Measurements from ENCODE around the gene POLR2E. TPM values are rescaled to one million over a fixed set of nuclear protein-coding genes. Genes with fewer than 3 reads are reported as not detected.

The POLR2E gene
- total RNA-seq, 4 donors from 2014 or later: 118 to 263 (median 228) TPM

DNA sequence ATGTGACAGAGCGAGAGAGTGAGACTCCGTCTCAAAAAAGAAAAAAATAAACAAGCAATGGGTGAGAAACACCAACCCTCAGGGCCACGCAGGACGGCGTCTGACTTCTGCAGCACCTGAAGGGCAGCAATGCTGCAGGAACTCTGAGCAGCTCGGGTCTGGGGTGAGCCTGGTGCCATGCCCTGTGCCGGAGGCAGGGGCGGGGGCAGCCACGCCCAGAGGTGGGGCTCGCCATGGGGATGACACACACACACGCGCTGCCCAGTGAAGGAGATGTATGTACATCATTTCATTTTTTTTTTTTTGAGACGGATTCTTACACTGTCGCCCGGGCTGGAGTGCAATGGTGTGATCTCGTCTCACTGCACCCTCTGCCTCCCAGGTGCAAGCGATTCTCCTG, 32.9 kb upstream of the POLR2E start:
- DNase-seq: no peak
- peaks cover 0 to 29% of the 10 kb centered on the region in 2 donors for H3K36me3 ChIP-seq
- intact Hi-C loops (cut with DNase I; ENCODE audit: low total_unique reads) (no loop called here), in situ Hi-C loops (cut with MboI; ENCODE audit: low sequenced_read_pairs in 4 of 4) (loop anchor here in 1 of 4 donors (10.0 kb wide), 1 partner anchor 57 kb away; no protein-coding TSS in a partner anchor)
- H3K27me3 ChIP-seq: no peaks in the 10 kb centered on the region
- H3K4me1 ChIP-seq: peaks cover 25 to 28% of the 10 kb centered on the region in 2 donors
- H3K9me3 ChIP-seq: no peaks in the 10 kb centered on the region
- no peak overlapping the region for H3K27ac ChIP-seq
- TF ChIP-seq CTCF (IDR thresholded peaks at IDR 0.05 in 4 of 5, conservative IDR thresholded peaks at IDR 0.05 in 1 of 5) (no peak), POLR2A (IDR thresholded peaks at IDR 0.05) (no peak)
- no peak overlapping the region for H3K4me3 ChIP-seq
- no peak for ATAC-seq

GRCh38 chr19:1126984-1127760, 32.0 kb upstream of the POLR2E start:
- Histone ChIP-seq H3K4me3 (no peak overlapping the region), H3K9me3 (no peaks in the 10 kb centered on the region), H3K36me3 (peaks cover 0 to 38% of the 10 kb centered on the region in 2 donors), H3K27me3 (no peaks in the 10 kb centered on the region), H3K4me1 (peaks cover 16 to 19% of the 10 kb centered on the region in 2 donors), H3K27ac (peak overlapping the region in 1 of 4 donors; percentile 79)
- in situ Hi-C loops (cut with MboI; ENCODE audit: low sequenced_read_pairs in 4 of 4) (loop anchor here in 1 of 4 donors (10.0 kb wide), 1 partner anchor 58 kb away; no protein-coding TSS in a partner anchor), intact Hi-C loops (cut with DNase I; ENCODE audit: low total_unique reads) (no loop called here)
- DNase-seq (no peak), ATAC-seq (no peak)
- TF ChIP-seq CTCF (IDR thresholded peaks at IDR 0.05 in 4 of 5, conservative IDR thresholded peaks at IDR 0.05 in 1 of 5) (no peak), POLR2A (IDR thresholded peaks at IDR 0.05) (no peak)

DNA sequence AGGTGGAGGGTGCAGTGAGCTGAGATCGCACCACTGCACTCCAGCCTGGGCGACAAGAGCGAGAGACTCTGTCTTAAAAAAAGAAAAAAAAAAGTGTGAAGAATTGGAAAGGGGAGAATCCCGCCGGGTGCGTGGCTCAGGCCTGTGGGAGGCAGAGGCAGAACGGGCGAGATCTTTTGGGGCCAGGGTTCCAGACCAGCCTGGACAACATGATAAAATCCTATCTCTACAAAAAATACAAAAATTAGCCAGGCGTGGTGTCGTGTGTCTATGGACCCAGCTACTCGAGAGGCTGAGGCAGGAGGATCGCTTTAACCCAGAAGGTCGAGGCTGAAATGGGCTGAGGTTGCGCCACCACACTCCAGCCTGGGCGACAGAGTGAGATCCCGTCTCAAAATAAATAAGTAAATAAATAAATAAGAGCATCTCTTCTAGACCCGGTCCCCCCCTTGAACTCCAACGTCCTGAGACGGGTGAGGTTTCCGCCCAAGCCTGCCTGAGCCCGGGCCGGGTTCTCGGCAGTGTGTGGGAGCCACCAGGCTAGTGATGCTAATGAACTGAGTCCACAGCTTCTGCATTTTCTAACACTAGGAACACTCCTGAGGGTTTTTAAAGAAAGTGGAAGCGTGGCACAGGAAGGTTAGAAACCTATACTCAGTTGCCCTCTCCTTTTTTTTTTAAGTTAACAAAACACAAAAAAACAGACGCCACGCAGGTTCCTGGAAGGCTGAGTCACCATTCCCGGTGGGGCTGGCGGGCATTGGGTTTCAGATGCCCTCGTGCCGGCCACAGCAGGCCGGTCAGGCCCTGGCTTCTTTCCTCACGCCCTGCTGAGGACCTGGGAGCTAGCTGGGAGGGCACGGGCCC, 30.7 kb upstream of the POLR2E start:
- in situ Hi-C loops (cut with MboI; ENCODE audit: low sequenced_read_pairs in 4 of 4): loop anchor here in 1 of 4 donors (10.0 kb wide), 1 partner anchor 59 kb away; no protein-coding TSS in a partner anchor

DNA sequence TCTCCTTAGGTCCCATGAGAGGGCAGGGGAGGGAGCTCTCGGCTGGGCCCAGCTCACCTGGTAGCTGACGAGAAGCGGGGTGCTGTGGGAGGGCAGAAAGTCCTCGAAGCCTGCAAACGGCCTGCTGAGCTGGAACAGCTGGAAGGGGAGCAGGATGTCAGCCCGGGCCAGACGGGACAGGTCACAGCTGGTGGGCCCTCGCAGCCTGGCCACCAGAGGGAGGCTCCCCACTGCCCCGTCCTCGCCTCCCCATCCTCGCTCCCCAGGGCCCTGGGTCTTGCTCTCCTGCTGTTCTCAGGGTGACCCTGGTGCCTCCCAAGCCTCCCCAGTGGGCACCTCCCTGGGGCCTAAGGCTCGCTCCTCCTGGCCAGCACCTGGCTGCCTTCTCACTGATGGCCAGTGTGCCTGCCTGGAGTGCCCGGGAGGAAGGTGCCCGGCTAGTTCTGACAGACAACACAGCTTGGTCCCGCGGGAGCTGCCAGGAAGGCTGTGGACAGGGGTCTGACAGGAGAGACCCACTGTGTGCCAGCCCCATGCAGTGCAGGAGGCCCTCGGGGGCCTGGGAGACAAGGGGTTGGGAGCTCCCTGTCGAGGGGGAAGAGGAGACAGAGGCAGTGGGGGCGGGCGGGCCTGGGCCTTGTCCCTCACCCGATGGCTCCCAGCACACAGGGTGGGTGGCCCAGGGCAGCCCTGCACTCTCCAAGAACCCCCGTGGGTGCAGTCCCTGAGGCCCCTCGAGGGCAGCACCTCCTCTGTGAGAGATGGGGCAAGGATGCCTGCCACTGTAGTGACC, 28.9 kb upstream of the POLR2E start:
- H3K36me3 ChIP-seq: peaks cover 0 to 69% of the 10 kb centered on the region in 2 donors
- no peak overlapping the region for H3K4me3 ChIP-seq
- DNase-seq: no peak
- H3K27me3 ChIP-seq: no peaks in the 10 kb centered on the region
- H3K27ac ChIP-seq: no peak overlapping the region
- H3K9me3 ChIP-seq: no peaks in the 10 kb centered on the region
- no peak for ATAC-seq
- H3K4me1 ChIP-seq: peaks cover 0 to 7% of the 10 kb centered on the region in 2 donors
- in situ Hi-C loops (cut with MboI; ENCODE audit: low sequenced_read_pairs in 4 of 4): loop anchor here in 1 of 4 donors (10.0 kb wide), 1 partner anchor 61 kb away; no protein-coding TSS in a partner anchor
- intact Hi-C loops (cut with DNase I; ENCODE audit: low total_unique reads): no loop called here
- TF ChIP-seq CTCF (IDR thresholded peaks at IDR 0.05 in 4 of 5, conservative IDR thresholded peaks at IDR 0.05 in 1 of 5): no peak
- TF ChIP-seq POLR2A (IDR thresholded peaks at IDR 0.05): no peak

More for the DNA sequence above, 30.7 kb upstream of the POLR2E start:
- ATAC-seq (peak; percentile 38 to 68), DNase-seq (peak in 1 of 2 donors; percentile 64)
- peaks cover 5 to 7% of the 10 kb centered on the region in 2 donors for H3K4me1 ChIP-seq
- H3K36me3 ChIP-seq: peaks cover 0 to 52% of the 10 kb centered on the region in 2 donors
- TF ChIP-seq POLR2A (IDR thresholded peaks at IDR 0.05): no peak
- H3K27me3 ChIP-seq: no peaks in the 10 kb centered on the region
- intact Hi-C loops (cut with DNase I; ENCODE audit: low total_unique reads): no loop called here
- H3K9me3 ChIP-seq: no peaks in the 10 kb centered on the region
- peak overlapping the region; percentile 47 to 79 (median 64) for H3K27ac ChIP-seq
- H3K4me3 ChIP-seq: no peak overlapping the region
